Islet of Langerhans (tissue), 1 donor: Measurements from ENCODE around the gene OR52E2.
"Not testable (repeated sequence)": the region's sequence is repeated elsewhere in the genome, so short reads cannot be mapped to it uniquely, and the experiment has no call there.

ENCODE experiments used
- FAIRE-seq: peaks from one replicate; lab custom pipeline; 2011; peaks lifted over from hg19 to GRCh38; lab: Jason Lieb, UNC

The OR52E2 gene

DNA sequence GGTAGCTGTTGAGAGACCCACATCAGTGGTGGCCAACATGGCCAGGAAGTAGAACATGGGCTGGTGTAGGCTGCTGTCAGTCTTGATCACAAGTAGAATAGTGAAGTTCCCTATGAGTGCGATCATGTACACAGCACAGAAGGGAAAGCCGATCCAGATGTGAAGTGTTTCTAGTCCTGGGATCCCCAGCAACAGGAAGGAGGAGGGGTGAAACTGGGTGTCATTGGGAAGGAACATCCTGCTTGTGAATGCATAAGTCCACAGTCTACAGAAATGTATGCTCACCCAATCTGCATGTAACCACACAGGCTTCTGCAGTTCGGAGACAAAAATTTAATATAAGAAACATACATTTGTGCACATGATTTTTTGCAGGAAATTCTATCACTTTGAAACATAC is at the start of gene OR52E2:
OR52E2 (minus strand) TSS at position 237 of the 400 bp plus-strand sequence; CDS start at position 237, 0 bp downstream.
- no peak for FAIRE-seq

DNA sequence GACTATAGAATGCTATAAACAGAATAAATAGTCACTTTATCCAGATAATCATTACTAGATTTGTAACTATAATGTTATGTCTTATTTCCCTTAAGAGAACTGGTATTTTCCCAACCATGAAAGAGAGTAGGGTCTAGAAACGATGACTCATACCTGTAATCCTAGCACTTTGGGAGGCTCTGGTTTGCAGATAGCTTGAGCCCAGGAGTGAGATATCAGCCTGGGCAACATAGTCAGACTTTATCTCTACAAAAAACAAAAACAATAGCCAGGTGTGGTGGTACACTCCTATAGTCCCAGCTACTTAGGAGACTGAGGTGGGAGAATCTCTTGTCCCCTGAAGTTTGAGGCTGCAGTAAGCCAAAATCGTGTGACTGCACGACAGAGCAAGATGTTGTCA is 47.9 kb upstream of the OR52E2 start:
- no peak for FAIRE-seq

DNA sequence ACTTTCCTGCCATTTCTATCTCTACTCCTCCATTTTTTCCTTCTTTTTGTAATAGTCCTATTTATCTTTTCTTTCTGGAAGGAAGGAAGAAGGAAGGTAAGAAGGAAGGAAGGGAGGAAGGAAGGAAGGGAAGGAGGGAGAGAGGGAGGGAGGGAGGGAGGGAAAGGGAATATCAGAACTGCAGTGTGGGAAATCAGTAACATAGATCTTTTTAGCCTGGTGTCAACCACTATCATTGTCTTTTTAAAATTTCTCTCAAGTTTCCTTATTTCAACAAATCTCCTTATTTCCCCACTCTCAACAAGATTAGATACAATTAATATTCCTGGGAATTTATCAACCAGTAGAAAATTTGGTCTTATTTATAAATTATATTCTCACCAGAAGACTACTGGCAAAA is 43.6 kb upstream of the OR52E2 start:
- FAIRE-seq: no peak

DNA sequence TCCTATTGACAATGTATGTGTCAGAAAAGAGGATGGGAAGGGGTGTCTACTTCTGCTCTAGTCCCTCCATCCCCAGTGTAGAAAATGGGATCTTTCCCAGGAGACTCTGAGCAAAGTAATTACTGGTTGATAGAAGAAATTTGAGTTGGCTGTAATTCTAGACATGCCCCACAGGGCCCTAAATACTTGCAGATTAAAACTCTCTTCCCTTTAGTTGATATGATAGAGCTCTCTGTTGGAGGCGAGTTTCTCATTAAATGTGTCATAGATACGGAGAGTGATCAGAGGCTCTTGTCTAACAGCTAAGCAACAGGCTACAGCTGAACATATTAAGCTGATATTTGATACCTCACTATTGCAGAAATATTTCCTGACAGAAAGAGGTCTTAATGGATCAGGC is 42.8 kb upstream of the OR52E2 start:
- FAIRE-seq: no peak

DNA sequence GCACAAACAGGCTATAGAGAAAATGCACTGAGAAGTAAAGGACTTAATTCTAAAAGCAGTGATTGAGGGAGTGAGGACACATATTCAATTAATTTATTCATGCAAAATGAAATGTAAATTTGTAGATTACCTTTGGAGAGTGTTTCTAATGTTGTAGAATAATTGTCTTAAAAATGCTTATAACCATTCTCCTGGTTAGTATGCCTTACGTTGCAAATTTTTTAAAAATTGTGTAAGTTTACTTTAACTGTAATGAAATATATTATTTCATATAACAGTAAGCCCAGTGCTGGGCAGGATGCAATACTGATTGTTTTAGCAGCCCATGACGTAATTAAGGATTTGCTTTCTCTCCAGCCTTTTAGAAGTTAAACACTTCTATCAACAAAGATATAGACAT is 36.6 kb upstream of the OR52E2 start:
- no peak for FAIRE-seq

DNA sequence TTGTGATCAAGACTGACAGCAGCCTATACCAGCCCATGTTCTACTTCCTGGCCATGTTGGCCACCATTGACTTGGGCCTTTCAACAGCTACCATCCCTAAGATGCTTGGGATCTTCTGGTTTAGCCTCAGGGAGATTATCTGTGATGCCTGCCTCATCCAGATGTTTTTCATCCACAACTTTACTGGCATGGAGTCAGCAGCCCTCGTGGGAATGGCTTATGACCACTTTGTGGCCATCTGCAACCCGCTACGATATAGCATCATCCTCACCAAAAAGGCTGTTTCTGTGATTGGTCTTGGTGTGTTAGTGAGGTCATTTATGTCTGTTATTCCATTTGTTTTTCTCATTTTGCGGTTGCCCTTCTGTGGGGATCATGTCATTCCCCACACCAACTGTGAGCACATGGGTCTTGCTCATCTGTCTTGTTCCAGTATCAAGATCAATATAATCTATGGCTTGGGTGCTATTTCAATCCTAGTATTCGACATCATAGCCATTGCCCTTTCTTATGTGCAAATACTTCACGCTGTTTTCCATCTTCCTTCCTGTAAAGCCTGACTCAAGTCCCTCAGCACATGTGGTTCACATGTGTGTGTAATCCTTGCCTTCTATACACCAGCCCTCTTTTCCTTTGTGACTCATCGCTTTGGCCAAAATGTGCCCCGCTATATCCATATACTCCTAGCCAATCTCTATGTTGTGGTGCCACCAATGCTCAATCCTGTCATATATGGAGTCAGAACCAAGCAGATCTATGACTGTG is 33.6 kb upstream of the OR52E2 start:
- no peak for FAIRE-seq

DNA sequence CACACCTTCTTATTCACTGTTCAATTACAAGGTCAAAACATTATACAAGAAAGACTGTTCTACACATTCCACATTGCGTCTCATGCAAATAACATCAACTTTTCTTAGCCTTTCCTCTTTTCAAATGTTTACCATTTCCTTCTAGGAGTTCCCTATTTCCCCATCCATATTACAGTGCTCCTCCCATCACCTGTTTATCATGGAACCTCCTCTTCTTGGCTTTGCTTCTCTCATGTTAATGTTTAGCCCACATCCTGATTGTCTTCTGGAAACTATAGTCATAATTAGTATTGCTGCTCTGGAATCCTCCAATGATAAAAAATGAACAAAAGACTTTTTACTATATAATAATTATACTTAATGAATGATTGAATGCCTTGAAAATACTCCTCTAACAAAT is 31.2 kb upstream of the OR52E2 start:
- FAIRE-seq: no peak

DNA sequence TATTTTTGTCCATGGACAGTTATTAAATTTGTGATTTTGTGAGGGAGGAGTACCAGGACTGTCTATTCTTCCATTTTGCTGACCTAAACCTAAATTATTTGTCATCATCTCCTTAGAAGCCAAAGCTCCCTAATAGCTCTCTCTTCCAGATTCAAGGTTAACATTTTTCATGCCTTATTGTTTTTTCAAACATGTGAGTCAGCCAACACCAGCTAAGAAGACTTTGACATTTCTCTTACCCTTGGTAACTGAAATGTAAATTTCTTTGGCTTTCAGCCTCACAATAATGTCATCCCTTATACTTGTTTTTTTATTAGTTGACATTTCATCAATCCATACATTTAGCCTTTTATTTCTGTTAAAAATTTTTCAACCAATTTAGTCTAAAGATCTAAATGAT is 29.1 kb upstream of the OR52E2 start:
- FAIRE-seq: no peak

DNA sequence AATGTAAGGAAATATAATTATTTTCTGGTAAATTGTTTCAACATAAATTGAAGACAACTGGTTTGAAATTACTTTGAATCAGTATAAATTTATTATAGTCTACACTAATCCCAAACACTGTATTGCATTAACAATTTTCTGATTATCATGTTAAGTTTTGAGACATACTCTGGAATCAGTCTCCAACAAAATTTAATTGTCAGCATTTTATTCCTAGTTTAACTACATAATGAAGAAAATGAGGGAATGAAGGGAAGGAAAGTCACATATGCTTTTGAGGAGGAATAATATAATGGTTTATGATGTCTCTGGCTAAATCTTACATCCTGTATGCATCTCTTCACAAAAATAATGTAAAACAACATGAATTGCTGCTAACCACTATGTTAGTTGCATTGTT is 24.2 kb upstream of the OR52E2 start:
- no peak for FAIRE-seq

DNA sequence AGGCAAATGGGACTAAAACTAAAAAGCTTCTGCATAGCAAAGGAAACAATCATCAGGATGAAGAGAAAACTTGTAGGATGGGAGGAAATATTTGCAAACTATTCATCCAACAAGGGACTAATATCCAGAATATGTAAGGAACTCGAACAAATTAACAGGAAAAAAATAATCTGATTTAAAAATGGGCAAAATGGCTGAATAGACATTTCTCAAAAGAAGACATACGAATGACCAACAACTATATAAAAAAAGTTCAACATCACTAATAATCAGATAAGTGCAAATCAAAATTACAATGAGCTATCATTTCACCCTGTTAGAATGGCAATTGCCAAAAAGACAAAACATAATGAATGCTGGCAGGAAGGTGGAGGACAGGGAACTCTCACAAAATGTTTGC is 22.0 kb upstream of the OR52E2 start:
- no peak for FAIRE-seq

DNA sequence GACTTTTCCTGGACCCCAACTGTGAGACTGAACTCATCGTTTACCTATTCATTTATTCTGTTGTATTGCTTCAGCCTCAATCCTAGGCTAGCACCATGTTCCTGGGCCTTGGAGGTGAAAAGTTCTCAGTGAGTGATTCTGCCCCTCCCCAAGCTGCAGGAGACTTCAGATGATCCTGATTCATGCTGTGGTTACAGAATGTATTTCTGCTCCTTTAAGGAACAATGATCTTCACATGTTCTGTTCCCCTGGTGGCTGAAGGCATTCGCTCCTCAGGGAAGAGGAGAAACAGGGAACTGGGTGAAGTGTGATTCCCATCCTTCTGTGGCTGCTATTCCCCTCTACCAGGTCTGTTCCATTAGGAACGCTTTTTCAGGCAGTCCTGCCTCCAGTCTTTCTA is 12.4 kb upstream of the OR52E2 start:
- FAIRE-seq: no peak

DNA sequence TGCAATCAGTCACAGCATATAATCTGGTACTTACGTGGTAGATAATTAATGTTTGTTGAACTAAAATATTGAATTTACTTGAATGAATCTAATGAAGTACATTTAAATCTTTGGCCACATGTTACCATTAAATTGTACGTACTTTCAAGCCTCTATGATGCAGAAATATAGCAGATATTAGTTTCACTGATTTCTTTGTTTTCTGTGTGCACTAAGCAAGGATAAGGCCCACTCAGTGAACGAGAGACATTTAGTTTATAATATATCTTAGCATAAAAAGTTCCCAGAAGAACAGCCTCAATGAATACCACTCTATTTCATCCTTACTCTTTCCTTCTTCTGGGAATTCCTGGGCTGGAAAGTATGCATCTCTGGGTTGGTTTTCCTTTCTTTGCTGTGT is 9.8 kb upstream of the OR52E2 start, which contains the start of gene OR52E1:
OR52E1 (plus strand) TSS at position 301 of the 400 bp plus-strand sequence.
- FAIRE-seq: no peak

DNA sequence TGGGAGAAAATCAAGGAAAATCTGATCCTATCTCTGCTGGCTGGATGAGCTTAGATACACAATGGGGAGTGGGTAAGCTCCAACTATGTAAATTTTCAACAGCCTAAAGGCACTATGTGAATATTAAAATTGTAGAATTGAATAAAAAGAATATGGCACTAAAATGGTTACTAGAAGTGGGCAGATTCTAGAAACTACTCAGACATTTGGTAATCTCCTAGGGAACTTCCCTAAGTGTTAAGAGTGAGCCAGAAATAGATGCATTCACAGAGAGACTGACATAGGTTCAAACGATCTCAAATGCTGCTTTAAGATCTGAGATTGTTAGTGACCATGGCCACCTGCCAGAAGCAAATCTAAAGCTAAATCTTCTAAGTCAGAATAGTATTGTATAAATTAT is 5.6 kb upstream of the OR52E2 start:
- no peak for FAIRE-seq

DNA sequence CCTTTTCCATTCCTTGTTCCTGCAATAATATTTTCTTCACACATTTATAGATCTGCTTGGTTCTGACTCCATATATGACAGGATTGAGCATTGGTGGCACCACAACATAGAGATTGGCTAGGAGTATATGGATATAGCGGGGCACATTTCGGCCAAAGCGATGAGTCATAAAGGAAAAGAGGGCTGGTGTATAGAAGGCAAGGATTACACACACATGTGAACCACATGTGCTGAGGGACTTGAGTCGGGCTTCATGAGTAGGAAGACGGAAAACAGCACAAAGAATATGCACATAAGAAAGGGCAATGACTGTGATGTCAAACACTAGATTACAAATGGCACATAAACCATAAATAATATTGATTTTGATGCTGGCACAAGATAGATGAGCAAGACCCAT is 748 bp downstream of the OR52E2 start:
- FAIRE-seq: not testable (repeated sequence)

DNA sequence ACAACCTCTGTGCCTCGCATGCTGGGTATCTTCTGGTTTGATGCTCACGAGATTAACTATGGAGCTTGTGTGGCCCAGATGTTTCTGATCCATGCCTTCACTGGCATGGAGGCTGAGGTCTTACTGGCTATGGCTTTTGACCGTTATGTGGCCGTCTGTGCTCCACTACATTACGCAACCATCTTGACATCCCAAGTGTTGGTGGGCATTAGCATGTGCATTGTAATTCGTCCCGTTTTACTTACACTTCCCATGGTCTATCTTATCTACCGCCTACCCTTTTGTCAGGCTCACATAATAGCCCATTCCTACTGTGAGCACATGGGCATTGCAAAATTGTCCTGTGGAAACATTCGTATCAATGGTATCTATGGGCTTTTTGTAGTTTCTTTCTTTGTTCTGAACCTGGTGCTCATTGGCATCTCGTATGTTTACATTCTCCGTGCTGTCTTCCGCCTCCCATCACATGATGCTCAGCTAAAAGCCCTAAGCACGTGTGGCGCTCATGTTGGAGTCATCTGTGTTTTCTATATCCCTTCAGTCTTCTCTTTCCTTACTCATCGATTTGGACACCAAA is 12.6 kb downstream of the OR52E2 start:
- FAIRE-seq: no peak

DNA sequence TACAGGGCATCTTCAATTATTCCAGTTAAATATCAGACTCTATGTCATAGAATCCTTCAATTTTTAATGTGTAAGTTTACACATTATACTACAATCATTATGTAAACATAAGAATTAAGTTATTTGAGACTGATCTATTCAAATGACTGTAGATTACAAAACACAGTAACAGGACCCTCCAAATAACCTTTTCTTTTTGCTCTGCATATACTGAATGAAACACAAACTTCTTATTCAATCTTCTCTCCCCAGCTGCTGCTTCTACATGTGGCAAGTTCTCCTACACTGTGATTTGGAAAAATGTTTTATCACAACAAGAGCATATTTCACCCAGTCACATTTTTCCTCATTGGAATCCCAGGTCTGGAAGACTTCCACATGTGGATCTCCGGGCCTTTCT is 13.2 kb downstream of the OR52E2 start, which contains the start of gene OR52J3:
OR52J3 (plus strand) TSS at position 301 of the 400 bp plus-strand sequence; CDS start at position 301, 0 bp downstream.
- no peak for FAIRE-seq

DNA sequence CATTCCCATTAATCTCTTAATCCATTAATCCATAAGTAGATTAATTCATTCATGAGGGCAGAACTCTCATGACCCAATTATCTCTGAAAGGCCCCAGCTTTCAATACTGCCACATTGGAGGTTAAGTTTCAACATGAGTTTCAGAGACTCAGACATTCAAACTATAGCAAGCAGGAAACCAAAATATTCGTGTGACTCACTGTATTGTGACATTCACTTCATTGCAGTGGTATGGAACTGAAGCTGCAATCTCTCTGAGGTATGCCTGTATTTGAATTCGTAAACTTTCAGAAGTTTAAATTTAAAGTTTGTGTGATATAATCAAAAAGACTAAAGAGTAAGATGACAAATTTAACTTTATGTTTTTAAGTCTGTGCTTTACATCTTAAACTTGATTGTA is 16.0 kb downstream of the OR52E2 start:
- no peak for FAIRE-seq

DNA sequence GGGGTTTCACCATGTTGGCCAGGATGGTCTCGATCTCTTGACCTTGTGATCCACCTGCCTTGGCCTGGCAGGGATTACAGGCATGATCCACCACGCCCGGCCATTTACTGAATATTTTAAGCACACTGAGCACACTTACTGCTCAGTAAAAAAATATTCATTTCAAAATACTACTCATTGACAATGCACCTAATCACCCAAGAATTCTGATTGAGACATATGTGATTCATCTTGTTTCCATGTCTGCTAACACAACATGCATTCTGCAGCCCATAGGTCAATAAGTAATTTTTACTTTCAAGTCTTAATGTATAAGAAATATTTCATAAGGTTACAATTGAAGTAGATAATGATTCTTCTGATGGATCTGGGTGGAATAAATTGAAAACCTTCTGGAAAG is 17.3 kb downstream of the OR52E2 start:
- FAIRE-seq: no peak

DNA sequence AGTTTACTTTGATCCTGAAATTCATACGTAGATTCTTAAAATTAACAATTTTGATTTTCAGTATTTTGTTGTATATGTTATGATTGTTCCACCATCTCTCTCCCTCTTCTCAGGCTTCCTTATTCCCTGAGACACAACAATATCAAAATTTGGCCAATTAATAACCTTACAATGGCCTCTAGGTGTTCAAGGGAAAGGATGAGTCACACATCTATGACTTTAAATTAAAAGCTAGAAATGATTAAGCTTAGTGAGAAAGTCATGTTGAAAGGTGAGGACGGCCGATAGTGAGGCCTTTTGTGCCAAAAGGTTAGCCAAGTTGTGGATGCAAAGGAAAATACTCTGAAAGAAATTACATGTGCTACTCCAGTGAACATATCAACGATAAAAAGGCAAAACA is 18.6 kb downstream of the OR52E2 start:
- FAIRE-seq: no peak

DNA sequence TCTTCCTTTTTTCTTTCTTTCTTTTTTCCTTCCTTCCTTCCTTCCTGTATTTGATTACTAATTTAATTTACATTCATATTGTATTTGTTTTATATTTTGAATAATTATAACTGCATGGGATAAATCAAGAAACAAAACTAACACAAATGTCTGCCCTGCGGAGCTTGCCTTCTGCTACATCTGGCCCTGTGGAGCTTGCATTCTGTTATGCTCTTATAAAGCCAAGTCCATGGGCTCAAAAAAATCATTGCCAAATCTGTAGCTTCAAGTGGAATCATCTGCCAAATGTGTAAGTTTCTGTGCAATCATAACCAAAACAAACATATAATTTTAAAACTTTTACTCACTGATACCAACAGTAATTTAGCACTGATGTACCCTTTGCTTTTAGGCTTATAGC is 21.1 kb downstream of the OR52E2 start:
- FAIRE-seq: no peak

DNA sequence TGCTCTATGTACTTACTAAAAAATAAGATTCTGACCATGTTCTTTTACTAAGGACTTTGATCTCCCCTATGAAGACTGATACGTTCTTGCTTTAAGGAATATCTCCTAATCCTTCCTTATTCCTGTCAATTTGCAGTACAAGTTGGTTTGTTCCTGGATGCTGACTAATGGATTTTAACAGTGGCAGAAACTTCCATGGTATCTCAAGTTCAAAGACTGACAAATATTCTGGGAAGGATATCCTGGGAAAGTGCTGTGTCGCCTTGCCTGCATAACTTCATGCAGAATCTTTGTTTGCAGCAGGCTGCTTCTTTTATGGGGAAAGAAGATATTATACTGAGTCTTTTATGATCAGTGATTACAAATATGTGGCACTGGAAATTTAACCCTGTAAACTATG is 21.5 kb downstream of the OR52E2 start:
- FAIRE-seq: no peak

DNA sequence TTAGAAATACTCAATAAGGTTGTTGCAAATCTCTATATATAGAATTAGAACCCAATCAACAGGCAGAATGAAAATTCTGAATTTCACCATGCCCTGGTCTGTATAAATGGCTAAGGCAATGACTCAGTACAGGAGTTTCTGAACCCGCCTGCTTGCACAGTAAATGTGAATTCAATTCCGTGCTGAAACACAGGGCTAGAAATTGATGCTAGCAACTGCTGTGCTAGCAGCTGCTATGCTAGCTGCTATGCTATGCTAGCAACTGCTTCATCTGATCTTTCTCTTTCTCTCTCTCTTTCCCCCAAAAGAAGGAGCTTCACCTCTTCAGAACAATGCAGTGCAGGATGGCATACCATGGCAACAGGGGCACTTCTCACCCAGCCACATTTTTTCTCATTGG is 22.8 kb downstream of the OR52E2 start:
- FAIRE-seq: no peak

DNA sequence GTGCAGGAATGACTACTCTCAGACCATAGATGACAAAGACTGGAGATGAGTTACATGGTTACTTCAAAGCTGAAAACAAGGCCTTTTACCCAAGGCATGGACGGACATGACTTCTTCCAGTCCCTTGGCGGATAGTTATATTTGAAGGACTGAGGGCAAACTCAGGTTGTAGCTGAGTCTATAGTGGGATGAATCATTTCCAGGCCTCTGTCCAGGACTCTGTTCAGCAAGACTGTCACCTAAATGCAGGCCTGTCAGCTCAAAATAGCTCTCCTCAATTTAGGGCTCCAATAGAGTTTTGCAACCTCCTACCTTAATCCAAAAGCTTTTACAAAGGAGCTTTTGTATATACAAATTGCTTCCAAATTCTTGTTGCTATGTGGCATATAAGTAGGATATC is 37.4 kb downstream of the OR52E2 start:
- no peak for FAIRE-seq

DNA sequence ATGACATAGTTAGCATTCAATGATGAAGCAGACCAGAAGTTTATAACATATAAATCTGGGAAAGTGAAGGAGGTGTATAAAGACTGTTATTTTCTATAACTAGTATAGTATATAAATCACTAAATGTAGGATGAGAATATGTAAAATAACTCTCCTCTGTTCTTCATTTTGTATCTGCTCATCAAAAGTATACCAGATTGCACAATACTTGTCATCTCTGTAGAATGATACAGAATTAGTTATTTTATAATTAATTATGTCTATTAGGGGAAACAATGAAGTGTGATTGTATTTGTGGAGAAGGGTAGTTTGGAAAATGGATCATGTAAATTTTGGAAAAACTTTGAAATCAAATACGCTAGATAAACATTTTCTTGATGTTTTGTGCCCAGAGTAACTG is 46.4 kb downstream of the OR52E2 start:
- FAIRE-seq: no peak
